Spleen (tissue), 3 donors: ENCODE measurements around the gene GJA3.

Experiments used
- POLR2A ChIP-seq, 3 donors: fragments of 450-650 bp; IDR thresholded peaks; one replicate each; pipeline ENCODE4 v1.5.1; 2017; ENCODE audit warnings: antibody characterized with exemption in 3 of 3, mild to moderate bottlenecking in 1 of 3
- POLR2AphosphoS5 ChIP-seq, 3 donors: sonication (generic); formaldehyde crosslinking; IDR thresholded peaks; one replicate each; pipeline ENCODE4 v1.5.1; 2017; ENCODE audit warnings: antibody characterized with exemption in 3 of 3

DNA sequence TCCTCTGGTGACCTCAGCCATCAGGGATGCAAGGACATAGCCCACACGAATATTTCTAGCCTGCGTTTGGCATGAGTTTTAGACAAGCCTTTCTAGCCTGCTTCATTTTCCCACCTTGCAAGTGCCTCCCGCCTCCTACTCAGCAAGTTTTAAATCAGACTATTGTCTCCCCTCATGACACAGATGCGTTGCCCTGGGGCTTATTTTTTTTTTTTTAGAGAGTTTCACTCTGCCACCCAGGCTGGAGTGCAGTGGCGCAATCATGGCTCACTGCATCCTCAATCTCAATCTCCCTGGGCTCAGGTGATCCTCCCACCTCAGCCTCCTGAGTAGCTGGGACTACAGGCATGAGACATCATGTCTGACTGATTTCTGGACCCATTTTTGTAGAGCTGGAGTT lies 17.3 kb upstream of the GJA3 start:
- TF ChIP-seq POLR2A (IDR thresholded peaks at IDR 0.05) (no peak), POLR2AphosphoS5 (IDR thresholded peaks at IDR 0.05) (no peak)
